HG02610 (cell line): ENCODE data around the gene KRTAP10-2.
"Not testable (repeated sequence)": the region's sequence is repeated elsewhere in the genome, so short reads cannot be mapped to it uniquely, and the experiment has no call there.

Experiments used
- ATAC-seq: cut with Tn5 transposase; IDR thresholded peaks from one replicate; pipeline ENCODE4 v1.9.1; 2021; ENCODE audit warnings: mild to moderate bottlenecking, moderate library complexity; ENCODE audit not compliant: unreplicated experiment

KRTAP10-2 gene

GRCh38 chr21:44568261-44568660 lies 17.0 kb upstream of the KRTAP10-2 start:
- no peak for ATAC-seq

GRCh38 chr21:44567481-44568171 lies 16.3 kb upstream of the KRTAP10-2 start:
- ATAC-seq = no peak

DNA sequence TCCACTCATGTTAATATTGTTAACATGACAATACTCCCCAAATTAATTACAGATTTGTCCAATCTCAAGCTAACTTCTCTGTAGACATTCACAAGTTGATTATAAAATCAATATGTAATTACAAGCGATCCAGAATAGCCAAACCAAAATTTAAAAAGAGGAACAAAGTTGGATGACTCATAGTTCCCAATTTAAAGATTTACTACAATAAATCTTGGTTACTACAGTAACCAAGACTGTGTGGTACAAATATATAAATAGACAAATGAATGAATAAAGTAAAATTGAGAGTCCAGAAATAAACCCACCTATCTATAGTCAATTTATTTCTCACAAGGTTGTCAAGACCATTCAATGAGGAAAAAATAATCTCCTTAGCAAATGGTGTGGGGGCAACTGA lies 15.1 kb upstream of the KRTAP10-2 start:
- no peak for ATAC-seq

GRCh38 chr21:44564886-44565598 lies 13.7 kb upstream of the KRTAP10-2 start:
- ATAC-seq = no peak

- no peak for ATAC-seq
These were observed 12.8 kb upstream of the KRTAP10-2 start for GRCh38 chr21:44564099-44564498.

GRCh38 chr21:44558695-44559094 lies 7.4 kb upstream of the KRTAP10-2 start, which contains the start of gene KRTAP10-3:
Gene KRTAP10-3 (minus strand): TSS chr21:44558795. CDS start chr21:44558715, 80 bp downstream.
- ATAC-seq = no peak

DNA sequence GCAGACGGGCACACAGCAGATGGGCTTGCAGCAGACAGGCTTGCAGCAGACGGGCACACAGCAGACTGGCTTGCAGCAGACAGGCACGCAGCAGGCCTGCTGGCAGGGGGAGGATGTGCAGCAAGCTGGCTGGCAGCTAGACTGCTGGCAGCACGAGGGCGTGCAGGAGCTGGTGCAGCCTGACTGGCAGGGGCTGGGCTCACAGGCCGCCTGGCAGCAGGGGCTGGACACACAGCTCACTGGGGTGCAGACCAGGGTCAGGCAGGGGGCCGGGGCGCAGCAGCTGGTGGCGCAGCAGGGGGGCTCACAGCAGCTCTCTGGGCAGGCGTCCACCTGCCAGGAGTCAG lies 7.0 kb upstream of the KRTAP10-2 start:
- not testable (repeated sequence) for ATAC-seq

DNA sequence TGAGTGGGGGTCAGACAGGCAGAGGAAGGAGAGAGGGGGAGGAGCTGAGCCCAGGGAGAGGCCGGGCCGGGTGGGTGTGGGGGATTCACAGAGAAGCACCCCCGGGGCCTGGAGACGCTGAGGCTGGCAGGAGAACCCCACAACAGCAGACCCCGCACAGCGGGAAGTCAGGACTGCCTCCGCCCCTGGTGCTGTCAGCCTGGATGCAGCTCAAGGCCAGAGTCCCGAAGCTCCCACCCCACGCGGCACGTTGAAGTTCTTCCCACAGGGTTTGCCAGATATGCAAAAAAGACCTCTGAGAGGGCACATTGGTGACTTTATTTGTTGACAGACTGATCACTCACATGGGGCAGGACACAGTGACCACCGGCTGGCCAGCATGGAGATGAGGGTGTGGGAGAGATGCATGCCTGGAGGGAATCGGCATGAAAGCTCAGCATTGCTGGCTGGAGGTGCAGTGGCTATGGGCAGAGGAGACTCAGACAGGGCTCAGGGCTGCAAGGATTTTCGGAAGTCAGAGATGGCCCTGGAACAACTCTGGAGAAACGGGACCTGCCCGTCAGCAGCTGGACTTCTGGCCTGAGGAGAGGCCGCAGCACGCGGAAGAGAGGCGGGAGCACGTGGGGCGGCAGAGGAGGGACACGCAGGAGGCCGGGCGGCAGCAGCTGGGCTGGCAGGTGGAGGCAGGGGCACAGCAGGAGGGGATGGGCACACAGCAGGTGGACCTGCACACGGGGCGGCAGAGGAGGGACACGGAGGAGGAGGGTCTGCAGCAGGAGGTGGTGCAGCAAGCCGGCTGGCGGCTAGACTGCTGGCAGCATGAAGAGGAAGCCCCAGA lies 6.4 kb upstream of the KRTAP10-2 start:
- no peak for ATAC-seq

DNA sequence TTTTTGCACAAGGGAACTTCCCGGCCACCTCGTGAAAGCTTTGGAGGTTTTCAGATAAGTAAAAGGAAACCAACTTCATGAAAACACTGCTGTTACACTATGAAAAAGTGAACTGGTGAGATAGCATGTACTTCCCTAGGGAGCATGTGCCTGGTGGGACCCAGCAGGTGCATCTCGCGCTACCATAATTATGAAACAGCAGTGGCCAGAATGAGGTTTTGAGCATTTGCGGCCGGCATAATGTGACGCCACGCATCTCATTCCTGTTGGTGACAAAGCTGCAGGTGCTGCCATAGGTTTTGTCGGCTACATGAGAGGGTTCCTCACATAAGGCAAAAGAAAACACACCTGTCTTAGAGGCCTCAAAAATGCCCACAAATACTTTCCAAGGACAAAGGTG lies 5.6 kb upstream of the KRTAP10-2 start:
- no peak for ATAC-seq

DNA sequence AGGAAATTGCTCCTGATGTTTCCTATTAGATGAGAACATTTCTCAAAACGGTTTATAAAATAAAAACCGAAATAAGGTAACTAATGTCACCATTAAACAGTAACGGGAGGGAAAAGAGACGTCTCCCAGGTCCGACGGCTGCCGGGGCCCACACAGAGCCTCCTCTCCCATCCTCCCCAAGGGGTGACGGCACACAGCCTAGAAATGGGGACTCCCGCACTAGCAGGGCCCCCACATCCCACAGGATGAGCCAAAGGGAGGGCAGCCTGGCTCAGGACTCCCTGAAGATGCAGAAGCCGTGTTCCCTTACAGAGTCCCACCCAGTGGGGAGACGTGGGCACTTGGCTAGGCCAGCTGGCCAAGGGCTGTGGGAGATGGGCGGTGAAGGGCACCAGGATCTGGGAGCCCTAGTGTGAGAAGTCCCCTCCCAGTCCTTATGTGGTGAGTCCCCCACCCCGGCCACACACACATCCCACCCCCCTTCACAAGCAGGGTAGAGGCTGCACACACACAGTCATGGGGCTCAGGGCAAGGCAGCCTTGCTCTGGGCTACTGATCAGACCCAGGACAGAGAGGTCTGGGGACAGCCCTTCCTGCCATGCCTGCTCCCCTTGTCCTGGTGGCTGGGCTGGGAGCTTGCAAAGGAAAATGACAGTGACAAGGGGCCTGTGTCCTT lies 4.0 kb upstream of the KRTAP10-2 start:
- ATAC-seq = no peak

- no peak for ATAC-seq
These were observed 1.4 kb upstream of the KRTAP10-2 start for GRCh38 chr21:44552681-44553080.

- ATAC-seq = no peak
These were observed 831 bp upstream of the KRTAP10-2 start for GRCh38 chr21:44552136-44552535.

- no peak for ATAC-seq
These were observed 498 bp downstream of the KRTAP10-2 start for GRCh38 chr21:44550807-44551206.

DNA sequence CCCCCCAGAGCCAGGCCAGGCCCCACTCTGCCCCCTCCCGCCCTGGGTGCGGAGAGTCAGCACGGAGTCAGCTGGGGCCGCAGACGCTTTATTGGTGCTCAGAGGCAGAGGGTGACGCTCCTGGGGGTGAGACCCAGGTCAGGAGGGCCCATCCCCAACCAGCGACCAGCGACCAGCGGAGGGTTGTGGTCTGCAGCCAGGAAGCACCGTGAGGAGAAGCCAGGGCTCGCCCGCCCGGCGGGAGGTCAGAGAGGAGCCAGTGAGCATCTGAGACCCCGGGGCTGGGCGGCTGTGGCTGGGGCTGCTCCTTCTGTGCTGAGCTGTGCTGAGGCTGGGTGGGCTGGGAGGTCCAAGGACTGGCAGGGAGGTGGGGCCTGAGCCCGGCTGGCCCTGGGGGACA lies 1.0 kb downstream of the KRTAP10-2 start:
- ATAC-seq = not testable (repeated sequence)

GRCh38 chr21:44549525-44550211 lies 1.6 kb downstream of the KRTAP10-2 start:
- no peak for ATAC-seq

DNA sequence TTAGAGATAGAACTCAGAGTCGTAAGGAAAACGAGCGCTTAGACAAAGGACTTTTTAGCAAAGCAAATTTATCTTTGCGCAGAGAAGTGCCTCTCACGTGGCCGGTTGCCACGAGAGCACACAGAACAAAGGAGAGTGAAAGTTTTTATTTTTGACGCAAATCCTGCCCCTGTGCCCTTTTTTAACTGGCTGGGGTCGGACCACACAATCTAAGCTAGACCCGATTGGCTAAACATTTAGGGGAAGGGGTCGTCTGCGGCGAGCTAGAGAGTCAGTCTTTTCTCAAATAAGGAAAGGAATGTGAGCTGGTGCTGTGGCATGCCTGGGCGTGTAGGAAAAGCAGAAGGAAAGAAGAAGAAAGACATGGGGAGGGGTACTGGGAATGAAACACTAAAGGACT lies 2.4 kb downstream of the KRTAP10-2 start:
- no peak for ATAC-seq

DNA sequence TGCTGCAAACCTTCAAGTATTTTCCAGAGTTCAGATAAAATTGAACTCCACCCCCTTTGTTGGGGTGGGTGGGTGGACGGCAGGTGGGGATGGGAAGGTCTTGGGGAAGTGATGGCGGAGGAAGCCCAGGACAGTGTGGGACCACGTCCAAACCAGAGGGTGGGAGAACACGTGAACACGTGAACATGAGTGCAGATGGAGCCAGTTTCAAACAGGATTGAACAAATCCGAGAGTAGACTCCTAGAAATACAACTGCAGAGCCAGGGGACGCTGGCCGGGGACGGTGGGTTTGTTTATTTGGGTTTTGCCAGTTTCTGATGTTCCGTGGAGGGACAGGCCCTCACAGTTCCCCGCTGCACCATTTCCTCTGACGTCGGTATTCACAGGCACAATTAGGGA lies 2.9 kb downstream of the KRTAP10-2 start:
- ATAC-seq = no peak

DNA sequence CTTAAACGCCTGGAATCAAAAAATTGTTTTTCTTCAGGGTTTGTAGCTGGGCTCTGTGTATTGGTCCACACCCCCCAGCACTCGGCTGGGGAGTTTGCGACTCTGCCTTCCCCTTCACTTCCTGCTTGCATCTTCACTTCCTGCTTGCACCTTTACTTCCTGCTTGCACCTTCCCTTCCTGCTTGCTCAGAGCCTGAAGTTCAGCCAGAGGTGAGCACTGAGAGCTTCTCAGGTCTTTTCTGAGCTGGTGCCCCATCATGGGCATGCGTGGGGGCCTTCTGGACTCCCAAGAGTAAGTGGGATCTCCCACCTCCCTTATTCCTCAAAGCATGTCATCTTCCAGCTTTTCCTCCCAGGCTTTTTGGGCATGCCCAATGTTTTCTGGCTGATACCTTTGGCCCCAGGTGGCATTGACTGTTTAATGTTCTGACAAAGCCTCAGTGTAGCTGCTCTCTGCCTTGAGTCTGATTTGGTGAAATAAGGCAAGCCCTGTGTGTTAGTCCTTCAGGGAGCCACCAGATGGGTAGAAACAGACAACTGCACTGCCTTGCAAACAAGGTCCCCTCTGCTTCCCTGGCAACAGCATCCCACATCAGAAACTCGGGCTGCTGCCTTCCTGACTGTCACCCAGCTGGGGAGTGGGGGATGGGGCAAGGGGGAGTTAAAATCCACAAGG lies 3.5 kb downstream of the KRTAP10-2 start:
- no peak for ATAC-seq

- ATAC-seq = no peak
These were observed 6.7 kb downstream of the KRTAP10-2 start for GRCh38 chr21:44544566-44544965.

- no peak for ATAC-seq
These were observed 8.6 kb downstream of the KRTAP10-2 start for GRCh38 chr21:44542716-44543115.
